GM21528 (cell line): ENCODE results near the gene NOL4L.
"Not testable (repeated sequence)": the region's sequence is repeated elsewhere in the genome, so short reads cannot be mapped to it uniquely, and the experiment has no call there.

ENCODE experiments used
- ATAC-seq: cut with Tn5 transposase; IDR thresholded peaks from one replicate; pipeline ENCODE4 v1.9.1; 2021; ENCODE audit warnings: mild to moderate bottlenecking, moderate library complexity; ENCODE audit not compliant: unreplicated experiment, low FRiP score

Gene NOL4L

GRCh38 chr20:32438331-32438858 lies 146.7 kb downstream of the NOL4L start:
- ATAC-seq = no peak

DNA sequence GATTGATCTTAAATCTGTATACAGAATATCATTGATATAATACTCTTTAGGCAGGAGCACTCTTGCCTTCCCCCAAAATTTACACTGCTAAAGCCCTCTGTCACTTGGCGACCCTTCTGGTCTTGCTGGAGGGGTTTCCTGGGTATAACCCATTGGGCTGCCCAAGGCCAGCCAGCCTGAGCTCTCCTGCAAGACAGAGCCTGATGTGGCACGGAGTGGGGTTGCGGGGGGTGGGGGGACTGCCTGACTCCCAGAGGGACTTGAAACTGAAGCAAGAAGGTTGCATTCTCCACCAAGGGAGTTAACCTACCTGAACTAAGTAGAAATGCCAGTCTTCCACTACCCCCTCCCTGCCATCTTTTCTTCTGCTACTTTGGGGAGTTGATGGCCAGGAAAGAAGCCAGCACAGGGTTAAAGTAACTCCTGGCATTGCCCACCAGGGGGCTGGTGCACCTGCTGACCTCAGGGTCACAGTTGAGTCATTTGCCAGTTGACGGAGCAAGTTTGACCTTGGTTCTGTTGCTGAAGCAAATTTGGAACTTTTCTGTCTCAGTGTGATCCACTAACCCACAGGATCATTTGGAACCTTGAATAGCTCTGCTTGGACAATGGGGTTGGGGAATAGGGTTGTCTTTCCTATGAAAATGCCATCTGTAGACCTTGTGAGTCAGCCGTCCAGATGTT lies 147.6 kb downstream of the NOL4L start:
- no peak for ATAC-seq

- ATAC-seq = no peak
Measured at GRCh38 chr20:32436968-32437367, 148.2 kb downstream of the NOL4L start.

DNA sequence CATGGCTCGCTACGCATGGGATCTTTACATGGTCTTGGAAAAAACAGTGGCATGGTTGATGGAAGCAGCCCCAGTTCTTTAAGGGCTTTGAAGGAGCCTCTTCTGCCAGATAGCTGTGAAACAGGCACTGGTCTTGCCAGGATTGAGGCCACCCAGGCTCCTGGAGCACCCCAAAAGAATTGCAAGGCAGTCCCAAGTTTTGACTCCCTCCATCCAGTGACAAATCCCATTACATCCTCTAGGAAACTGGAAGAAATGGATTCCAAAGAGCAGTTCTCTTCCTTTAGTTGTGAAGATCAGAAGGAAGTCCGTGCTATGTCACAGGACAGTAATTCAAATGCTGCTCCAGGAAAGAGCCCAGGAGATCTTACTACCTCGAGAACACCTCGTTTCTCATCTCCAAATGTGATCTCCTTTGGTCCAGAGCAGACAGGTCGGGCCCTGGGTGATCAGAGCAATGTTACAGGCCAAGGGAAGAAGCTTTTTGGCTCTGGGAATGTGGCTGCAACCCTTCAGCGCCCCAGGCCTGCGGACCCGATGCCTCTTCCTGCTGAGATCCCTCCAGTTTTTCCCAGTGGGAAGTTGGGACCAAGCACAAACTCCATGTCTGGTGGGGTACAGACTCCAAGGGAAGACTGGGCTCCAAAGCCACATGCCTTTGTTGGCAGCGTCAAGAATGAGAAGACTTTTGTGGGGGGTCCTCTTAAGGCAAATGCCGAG lies 148.8 kb downstream of the NOL4L start:
- no peak for ATAC-seq

- ATAC-seq = no peak
Measured at GRCh38 chr20:32435449-32436107, 149.6 kb downstream of the NOL4L start.

- no peak for ATAC-seq
Measured at GRCh38 chr20:32434434-32434833, 150.7 kb downstream of the NOL4L start.

- ATAC-seq = no peak
Measured at GRCh38 chr20:32433311-32434021, 151.7 kb downstream of the NOL4L start.

DNA sequence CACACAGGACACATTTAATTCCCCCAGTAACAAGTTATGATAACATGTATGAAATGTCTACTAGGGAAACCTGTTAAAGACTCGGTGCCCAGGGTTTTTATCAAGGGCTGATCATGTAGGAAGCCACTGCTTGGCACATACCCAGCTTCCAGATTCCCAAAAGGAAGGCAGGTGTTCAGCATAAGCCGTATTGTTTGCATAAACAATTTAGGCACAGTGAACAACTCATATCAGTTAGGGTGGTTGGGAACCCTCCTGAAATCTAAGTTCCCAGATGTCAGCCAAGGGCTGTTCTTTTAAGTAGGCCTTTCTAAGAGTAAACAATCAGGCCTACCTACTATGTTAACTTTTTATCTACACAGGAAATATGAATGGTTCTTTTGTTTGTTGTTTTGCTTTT lies 152.9 kb downstream of the NOL4L start:
- no peak for ATAC-seq

DNA sequence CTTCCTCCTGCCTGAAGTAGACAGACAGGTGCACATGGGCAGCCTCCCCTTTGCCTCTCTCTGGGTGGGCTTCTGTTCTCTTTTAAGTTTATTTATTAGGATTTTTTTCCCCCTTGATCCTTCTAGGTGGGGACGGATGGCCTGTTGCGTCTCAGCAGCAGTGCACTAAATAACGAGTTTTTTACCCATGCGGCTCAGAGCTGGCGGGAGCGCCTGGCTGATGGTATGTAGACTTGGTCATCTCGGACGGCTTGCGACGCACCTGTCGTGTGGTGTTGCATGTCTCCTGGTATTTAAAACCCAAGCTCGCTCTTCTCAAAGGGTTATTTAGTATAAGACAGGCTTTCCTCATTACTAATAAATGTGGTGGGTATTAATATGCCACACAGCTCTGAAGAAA lies 153.7 kb downstream of the NOL4L start:
- ATAC-seq = no peak

GRCh38 chr20:32429745-32430360 lies 155.3 kb downstream of the NOL4L start:
- no peak for ATAC-seq

DNA sequence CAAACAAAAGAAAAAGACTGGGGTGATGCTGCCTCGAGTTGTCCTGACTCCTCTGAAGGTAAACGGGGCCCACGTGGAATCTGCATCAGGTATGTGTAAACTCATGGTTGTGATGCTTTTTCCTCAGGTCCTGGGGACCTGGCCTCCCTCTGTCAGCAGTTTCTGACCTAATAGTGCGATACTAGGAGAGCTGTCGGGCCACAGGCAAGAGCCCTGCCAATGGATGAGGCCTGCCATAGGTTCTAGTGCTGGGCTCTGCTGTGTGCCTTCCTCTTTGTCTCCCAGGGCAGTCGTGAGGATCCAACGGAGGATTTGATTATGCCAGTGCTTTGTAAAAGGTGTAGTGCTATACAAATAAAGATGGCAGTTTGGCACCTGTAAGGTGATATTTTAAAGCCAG lies 155.8 kb downstream of the NOL4L start:
- ATAC-seq = no peak

DNA sequence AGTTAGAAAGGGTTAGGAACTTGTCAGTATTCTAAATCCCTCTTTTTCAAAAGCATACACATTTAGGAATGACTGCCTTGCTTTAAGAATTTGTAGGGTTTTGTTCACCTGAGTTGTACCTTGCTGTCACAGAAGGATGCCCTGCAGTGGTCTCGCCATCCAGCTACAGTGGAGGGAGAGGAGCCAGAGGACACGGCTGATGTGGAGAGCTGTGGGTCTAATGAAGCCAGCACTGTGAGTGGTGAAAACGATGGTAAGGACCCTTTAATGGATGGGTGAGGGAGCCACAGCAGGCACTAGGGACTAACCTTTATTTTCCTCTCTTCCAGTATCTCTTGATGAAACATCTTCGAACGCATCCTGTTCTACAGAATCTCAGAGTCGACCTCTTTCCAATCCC lies 157.1 kb downstream of the NOL4L start:
- no peak for ATAC-seq

GRCh38 chr20:32421290-32421689 lies 163.8 kb downstream of the NOL4L start:
- no peak for ATAC-seq

GRCh38 chr20:32418376-32418775 lies 166.8 kb downstream of the NOL4L start:
- no peak for ATAC-seq

GRCh38 chr20:32416206-32416605 lies 168.9 kb downstream of the NOL4L start:
- no peak for ATAC-seq

DNA sequence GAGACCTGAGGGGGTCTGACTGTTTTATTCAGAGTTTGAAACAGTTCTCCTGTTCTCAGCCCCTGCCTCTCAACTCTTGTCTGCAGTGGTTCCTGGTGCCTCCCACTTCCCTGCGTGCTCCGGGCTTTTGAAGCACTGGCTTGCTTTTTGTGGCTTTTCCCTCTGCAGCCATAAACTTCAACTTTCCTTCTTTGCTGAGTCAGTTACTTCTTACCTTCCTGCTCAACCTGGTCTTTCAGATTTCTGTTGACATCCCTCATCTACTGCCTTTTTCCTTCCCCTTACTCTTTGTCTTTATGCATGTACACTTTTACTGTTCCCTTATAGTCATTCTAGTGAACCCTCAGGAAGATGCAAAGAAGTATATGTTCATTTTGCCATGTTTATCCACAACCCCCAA lies 169.6 kb downstream of the NOL4L start:
- no peak for ATAC-seq

DNA sequence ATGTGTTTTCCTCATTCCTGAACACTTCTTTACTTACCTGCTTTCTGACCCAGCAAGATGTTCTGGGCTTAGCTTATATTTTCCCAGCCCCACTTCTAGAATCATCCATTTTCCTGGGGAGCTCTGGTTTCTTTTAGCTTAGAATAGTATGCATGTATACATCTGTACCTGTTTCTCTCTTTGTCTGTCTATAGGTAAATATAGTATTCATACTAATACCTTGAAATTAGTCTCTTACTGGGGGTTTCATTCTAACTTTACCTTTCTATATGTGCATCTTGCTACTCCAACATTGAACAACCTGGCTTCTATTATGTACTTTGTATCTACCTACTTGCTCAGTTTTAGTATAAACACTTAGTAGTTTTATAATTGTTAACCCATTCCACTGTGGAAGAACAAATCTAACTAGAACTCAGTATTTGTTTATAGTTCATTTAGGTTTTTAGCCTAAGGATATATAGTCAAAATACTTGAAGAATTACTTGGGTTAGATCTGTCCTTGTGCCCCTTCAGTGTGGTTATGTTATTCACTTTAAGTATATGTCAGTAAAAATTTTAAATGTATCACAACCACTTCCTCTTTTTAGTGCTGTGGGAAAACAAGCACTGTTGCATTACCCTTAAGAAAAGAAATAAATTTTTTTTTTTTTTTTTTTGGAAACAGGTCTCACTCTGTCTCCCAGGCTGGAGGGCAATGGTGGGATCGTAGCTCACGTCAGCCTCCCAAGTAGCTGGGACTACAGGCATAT lies 173.0 kb downstream of the NOL4L start:
- ATAC-seq = no peak

GRCh38 chr20:32407131-32407750 lies 177.9 kb downstream of the NOL4L start:
- ATAC-seq = not testable (repeated sequence)

- ATAC-seq = no peak
Measured at GRCh38 chr20:32406701-32407100, 178.4 kb downstream of the NOL4L start.
